Sigmoid colon (tissue), 7 donors: Measurements from ENCODE around the gene FNDC1. TPM values are rescaled to one million over a fixed set of nuclear protein-coding genes. Genes with fewer than 3 reads are reported as not detected.

Experiments used
- DNase-seq: peaks from one replicate; pipeline ENCODE4 v3.0.0-alpha.2; 2019
- H3K27ac ChIP-seq, 4 donors: fragments of 200-600 bp; sonication (generic); one replicate each; pipeline ENCODE4 v1.5.1; 2016 to 2019; ENCODE audit warnings: mild to moderate bottlenecking in 1 of 4
- H3K27me3 ChIP-seq, 3 donors: fragments of 200-600 bp; sonication (generic); one replicate each; pipeline ENCODE4 v1.5.1; 2019; ENCODE audit warnings: mild to moderate bottlenecking in 1 of 3
- H3K36me3 ChIP-seq, 4 donors: fragments of 200-600 bp; sonication (generic); one replicate each; pipeline ENCODE4 v1.5.1; 2016 to 2019
- H3K4me1 ChIP-seq, 4 donors: fragments of 200-600 bp; sonication (generic); one replicate each; pipeline ENCODE4 v1.5.1; 2017 to 2019
- H3K4me3 ChIP-seq, 4 donors: fragments of 200-600 bp; sonication (generic); one replicate each; pipeline ENCODE4 v1.5.1; 2017 to 2019; ENCODE audit warnings: mild to moderate bottlenecking in 2 of 4, moderate library complexity in 1 of 4
- H3K9me3 ChIP-seq, 4 donors: fragments of 200-600 bp in 3 of 4; sonication (generic) in 3 of 4; one replicate each; pipeline versions ENCODE4 v1.5.1 to v1.6.1; 2013 to 2019
- CTCF ChIP-seq, 4 experiments: fragments of 450-650 bp in 3 of 4; fragments of 200-600 bp in 1 of 4; IDR thresholded peaks; one replicate each; pipeline ENCODE4 v1.5.1; 2016 to 2019; ENCODE audit warnings: antibody characterized with exemption in 4 of 4, mild to moderate bottlenecking in 3 of 4, moderate library complexity in 2 of 4
- EP300 ChIP-seq, 4 donors: sonication (generic); formaldehyde crosslinking; IDR thresholded peaks; one replicate each; pipeline ENCODE4 v1.6.1; 2017; ENCODE audit warnings: antibody characterized with exemption in 4 of 4
- POLR2A ChIP-seq, 2 donors: fragments of 450-650 bp; IDR thresholded peaks; one replicate each; pipeline ENCODE4 v1.6.1; 2016; ENCODE audit warnings: antibody characterized with exemption in 2 of 2, mild to moderate bottlenecking in 2 of 2, moderate library complexity in 2 of 2
- POLR2AphosphoS5 ChIP-seq, 4 donors: sonication (generic); formaldehyde crosslinking; IDR thresholded peaks; one replicate each; pipeline ENCODE4 v1.6.1; 2017; ENCODE audit warnings: antibody characterized with exemption in 4 of 4
- WGBS, 2 donors: extraction: QIAGEN DNeasy Blood & Tissue Kit; methylation state at CpG; one replicate each; pipeline ENCODE4 v1.1.7; 2013; 5-methylcytosine and 5-hydroxymethylcytosine counted together
- intact Hi-C: fragments of 100-400 bp; cut with DNase I; formaldehyde crosslinking; loops from one replicate; pipeline ENCODE4 v1.15.1; 2023
- polyA plus RNA-seq, 3 donors: library from polyadenylated mRNA; stranded (reverse); fragments of 200-250 nt; gene quantifications; one replicate each; pipeline ENCODE4 v1.2.3, GENCODE V29; 2013
- total RNA-seq, 4 donors: library from RNA; depleted of rRNA; stranded (reverse); fragments of >200 nt; gene quantifications; one replicate each; pipeline ENCODE4 v1.1.0, GENCODE V29; 2016
- donor health status: healthy with polysubstance abuse.
- donor health status: Bipolar disorder and iron deficiency.
- donor health status: healthy.

FNDC1 gene
- total and polyA plus RNA-seq, 7 donors: 0.89 to 19.8 (median 16.8) TPM; not detected in 2

DNA sequence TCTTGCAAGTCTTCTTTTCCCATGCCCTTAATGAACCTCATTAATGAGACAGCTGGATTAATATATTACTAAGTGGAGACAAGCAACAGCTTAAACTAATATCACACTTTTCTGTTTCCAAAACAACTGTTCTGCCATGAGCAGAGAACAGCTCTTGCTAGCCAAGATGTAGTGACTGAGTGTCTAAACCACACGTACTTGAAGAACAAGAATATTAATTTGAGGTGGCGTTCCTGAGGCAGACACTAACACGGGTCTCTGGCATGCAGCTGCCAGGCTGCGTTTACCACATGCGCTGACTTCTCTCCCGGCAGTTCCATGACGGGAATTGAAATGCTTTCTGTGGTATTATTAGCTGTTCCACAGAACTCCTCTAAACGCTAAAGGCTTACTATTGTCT lies 80.6 kb downstream of the FNDC1 start:
- Histone ChIP-seq H3K4me1 (peaks cover 0 to 15% (median 3%) of the 10 kb centered on the region in 4 donors), H3K9me3 (no peaks in the 10 kb centered on the region), H3K27ac (no peak overlapping the region), H3K27me3 (no peaks in the 10 kb centered on the region), H3K4me3 (no peak overlapping the region), H3K36me3 (no peaks in the 10 kb centered on the region)
- TF ChIP-seq EP300 (IDR thresholded peaks at IDR 0.05) (no peak), POLR2AphosphoS5 (IDR thresholded peaks at IDR 0.05) (no peak), CTCF (IDR thresholded peaks at IDR 0.05) (no peak), POLR2A (IDR thresholded peaks at IDR 0.05) (no peak)
- intact Hi-C loops: loop anchor here (2.0 to 10.0 kb wide), 2 partner anchors 77 to 405 kb away; no protein-coding TSS in a partner anchor
- WGBS, 2 donors: 56 to 71% methylated on average over 8 of the region's 8 CpGs
- no peak for DNase-seq

DNA sequence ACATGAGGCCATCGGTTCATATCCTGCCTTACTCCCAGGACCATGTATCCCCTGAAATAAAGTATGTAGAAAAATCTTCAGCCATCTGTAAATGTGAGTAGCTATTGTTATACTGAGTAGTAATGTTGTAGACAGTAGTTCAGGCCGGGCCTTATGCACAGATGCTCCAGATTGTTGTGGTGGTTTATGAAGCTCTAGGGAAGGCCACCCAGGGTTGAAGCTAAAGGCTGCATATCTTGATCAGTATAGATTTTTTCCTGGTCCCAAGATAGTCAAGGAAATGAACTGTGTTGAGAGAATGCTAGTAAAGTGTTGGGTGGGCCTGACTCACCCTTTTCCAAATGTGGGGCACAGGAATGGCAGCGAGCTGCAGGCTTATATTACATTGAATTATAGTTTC lies 81.4 kb downstream of the FNDC1 start:
- Histone ChIP-seq H3K27me3 (no peaks in the 10 kb centered on the region), H3K36me3 (no peaks in the 10 kb centered on the region), H3K9me3 (no peaks in the 10 kb centered on the region), H3K4me1 (peaks cover 0 to 15% (median 3%) of the 10 kb centered on the region in 4 donors), H3K27ac (no peak overlapping the region), H3K4me3 (no peak overlapping the region)
- DNase-seq: no peak
- intact Hi-C loops: loop anchor here (2.0 to 10.0 kb wide), 2 partner anchors 78 to 404 kb away; no protein-coding TSS in a partner anchor
- 69 to 87% methylated on average over 3 of the region's 3 CpGs for WGBS, 2 donors
- TF ChIP-seq CTCF (IDR thresholded peaks at IDR 0.05): no peak
- TF ChIP-seq POLR2A (IDR thresholded peaks at IDR 0.05): no peak
- TF ChIP-seq EP300 (IDR thresholded peaks at IDR 0.05): no peak
- no peak for TF ChIP-seq POLR2AphosphoS5 (IDR thresholded peaks at IDR 0.05)

GRCh38 chr6:159252955-159253508 lies 83.8 kb downstream of the FNDC1 start:
- no peaks in the 10 kb centered on the region for H3K36me3 ChIP-seq
- H3K27me3 ChIP-seq: no peaks in the 10 kb centered on the region
- peak overlapping the region in 2 of 4 donors; percentile 18 to 21 for H3K4me3 ChIP-seq
- WGBS, 2 donors: 50 to 57% methylated on average over 10 of the region's 10 CpGs
- H3K4me1 ChIP-seq: peaks cover 0 to 15% (median 3%) of the 10 kb centered on the region in 4 donors
- intact Hi-C loops: loop anchor here (10.0 kb wide), 1 partner anchor 402 kb away; no protein-coding TSS in a partner anchor
- H3K9me3 ChIP-seq: no peaks in the 10 kb centered on the region
- no peak for DNase-seq
- peak overlapping the region in 2 of 4 donors; percentile 4 to 43 for H3K27ac ChIP-seq
- peak in 3 of 4 donors; percentile 38 to 69 (median 47) for TF ChIP-seq POLR2AphosphoS5 (IDR thresholded peaks at IDR 0.05)
- peak in 1 of 4 donors; percentile 2 for TF ChIP-seq EP300 (IDR thresholded peaks at IDR 0.05)
- no peak for TF ChIP-seq POLR2A (IDR thresholded peaks at IDR 0.05)
- TF ChIP-seq CTCF (IDR thresholded peaks at IDR 0.05): peak in 3 of 4 experiments; percentile 31 to 53 (median 34)

- WGBS, 2 donors: 55 to 75% methylated on average over 2 of the region's 2 CpGs
Measured at GRCh38 chr6:159254186-159254585, 85.0 kb downstream of the FNDC1 start.

More at GRCh38 chr6:159254186-159254585, 85.0 kb downstream of the FNDC1 start:
- TF ChIP-seq EP300 (IDR thresholded peaks at IDR 0.05) (no peak), POLR2A (IDR thresholded peaks at IDR 0.05) (no peak), POLR2AphosphoS5 (IDR thresholded peaks at IDR 0.05) (no peak), CTCF (IDR thresholded peaks at IDR 0.05) (no peak)
- no peak overlapping the region for H3K27ac ChIP-seq
- no peaks in the 10 kb centered on the region for H3K27me3 ChIP-seq
- H3K4me3 ChIP-seq: no peak overlapping the region
- peaks cover 0 to 15% (median 3%) of the 10 kb centered on the region in 4 donors for H3K4me1 ChIP-seq
- intact Hi-C loops: loop anchor here (10.0 kb wide), 1 partner anchor 401 kb away; no protein-coding TSS in a partner anchor
- no peaks in the 10 kb centered on the region for H3K9me3 ChIP-seq
- no peak for DNase-seq
- H3K36me3 ChIP-seq: no peaks in the 10 kb centered on the region
